OCI-LY3 (cell line): ENCODE data around the gene AKT3.

Experiments
- H2AFZ ChIP-seq: fragments of 200-600, 300-600 bp; shearing (Covaris generic); 2 replicates; pipeline ENCODE4 v1.6.0; 2014; ENCODE audit warnings: antibody characterized with exemption, low read depth, low read length
- H3K27ac ChIP-seq: fragments of 200-600, 300-600 bp; sonication (generic); 2 replicates; pipeline ENCODE4 v1.5.1; 2014; ENCODE audit warnings: mild to moderate bottlenecking, low read length, moderate library complexity, mixed read lengths
- H3K27me3 ChIP-seq: fragments of 200-600, 300-600 bp; sonication (generic); 2 replicates; pipeline ENCODE4 v1.6.1; 2014; ENCODE audit warnings: low read depth, low read length, mixed read lengths
- H3K36me3 ChIP-seq: fragments of 200-600, 300-600 bp; sonication (generic); replicated peaks from 2 replicates; pipeline ENCODE3; 2014; ENCODE audit warnings: low read depth, low read length, mixed read lengths
- H3K4me1 ChIP-seq: fragments of 300-600, 200-600 bp; sonication (generic); 2 replicates; pipeline ENCODE4 v1.6.1; 2014; ENCODE audit warnings: low read length, mixed read lengths
- H3K4me2 ChIP-seq: fragments of 200-600, 300-600 bp; sonication (generic); 2 replicates; pipeline ENCODE4 v1.6.1; 2014; ENCODE audit warnings: low read length, mixed read lengths
- H3K4me3 ChIP-seq: fragments of 300-600, 200-600 bp; sonication (generic); 2 replicates; pipeline ENCODE4 v1.5.1; 2014; ENCODE audit warnings: antibody characterized with exemption, mild to moderate bottlenecking, low read length, moderate library complexity
- H3K79me2 ChIP-seq: fragments of 300-600, 200-600 bp; shearing (Covaris generic); 2 replicates; pipeline ENCODE4 v1.6.1; 2014; ENCODE audit warnings: mild to moderate bottlenecking, low read length, mixed read lengths
- H3K9ac ChIP-seq: fragments of 300-600, 200-600 bp; shearing (Covaris generic); 2 replicates; pipeline ENCODE4 v1.6.0; 2014; ENCODE audit warnings: mild to moderate bottlenecking, low read length, moderate library complexity
- H3K9me3 ChIP-seq: fragments of 200-600, 300-600 bp; shearing (Covaris generic); 2 replicates; pipeline ENCODE4 v1.6.1; 2014; ENCODE audit warnings: low read length, mixed read lengths; ENCODE audit not compliant: insufficient read depth
- H4K20me1 ChIP-seq: fragments of 200-600, 300-600 bp; sonication (generic); 2 replicates; pipeline ENCODE4 v1.6.1; 2016; ENCODE audit warnings: low read length, mixed read lengths; ENCODE audit not compliant: insufficient read depth
- CTCF ChIP-seq: fragments of 200-600, 300-600 bp; sonication (generic); IDR thresholded peaks from 2 replicates; pipeline ENCODE4 v1.5.1; 2014; ENCODE audit warnings: antibody characterized with exemption, low read length, low read depth
- EZH2phosphoT487 ChIP-seq: fragments of 200-600 bp; shearing (Covaris generic); IDR thresholded peaks from 2 replicates; pipeline ENCODE4 v1.6.1; 2018; ENCODE audit warnings: antibody characterized with exemption, mixed run types, low read depth

AKT3 gene

DNA sequence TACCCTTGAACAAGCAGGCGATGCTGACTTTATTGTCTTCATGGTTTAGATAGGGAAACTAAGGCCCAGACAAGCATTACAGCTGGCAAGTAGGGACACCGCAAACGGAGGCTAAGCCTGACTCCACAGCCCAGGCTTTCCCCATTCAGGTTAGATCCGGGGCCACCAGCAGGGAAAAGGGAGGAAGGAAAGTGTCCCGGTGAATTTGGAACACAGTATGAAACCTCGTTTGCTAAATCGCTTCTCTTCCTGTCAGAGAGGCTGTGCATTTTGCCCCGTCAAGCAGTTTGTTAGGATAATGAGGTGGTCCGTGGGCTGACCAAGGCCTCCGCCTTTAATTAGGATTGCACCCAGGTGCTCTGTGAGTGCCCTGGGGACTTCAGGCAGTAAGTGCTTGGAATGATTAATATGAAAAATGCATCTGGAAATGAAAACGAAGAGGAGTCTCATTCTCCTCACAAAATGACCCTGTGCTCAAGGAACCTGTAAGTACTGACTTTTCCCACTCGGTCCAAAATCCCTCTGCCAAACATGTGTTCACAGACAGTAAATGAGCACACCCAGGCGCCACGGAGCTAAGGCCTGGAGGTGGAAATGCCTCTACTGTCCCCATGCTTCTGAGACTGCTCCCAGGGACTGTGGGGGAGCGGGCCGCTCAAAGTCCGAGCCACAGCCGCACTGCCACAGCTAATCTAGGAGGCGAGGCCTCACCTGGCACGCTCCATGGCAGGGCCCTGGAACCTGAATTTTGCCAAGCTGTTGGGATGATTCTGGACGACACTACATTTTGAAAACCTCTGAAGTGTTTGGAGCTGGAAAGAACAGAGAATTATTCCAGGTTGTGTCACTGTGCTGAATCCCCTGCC, 360.1 kb downstream of the AKT3 start:
- no peak for TF ChIP-seq CTCF
- TF ChIP-seq EZH2phosphoT487: no peak
- no peaks in the 10 kb centered on the region for H3K27me3 ChIP-seq
- H3K36me3 ChIP-seq: no peaks in the 10 kb centered on the region
- no peak overlapping the region for H3K27ac ChIP-seq
- no peaks in the 10 kb centered on the region for H4K20me1 ChIP-seq
- no peak overlapping the region for H2AFZ ChIP-seq
- no peaks in the 10 kb centered on the region for H3K79me2 ChIP-seq
- no peak overlapping the region for H3K9ac ChIP-seq
- H3K4me2 ChIP-seq: no peak overlapping the region
- no peaks in the 10 kb centered on the region for H3K4me1 ChIP-seq
- H3K4me3 ChIP-seq: no peak overlapping the region
- H3K9me3 ChIP-seq: no peaks in the 10 kb centered on the region

DNA sequence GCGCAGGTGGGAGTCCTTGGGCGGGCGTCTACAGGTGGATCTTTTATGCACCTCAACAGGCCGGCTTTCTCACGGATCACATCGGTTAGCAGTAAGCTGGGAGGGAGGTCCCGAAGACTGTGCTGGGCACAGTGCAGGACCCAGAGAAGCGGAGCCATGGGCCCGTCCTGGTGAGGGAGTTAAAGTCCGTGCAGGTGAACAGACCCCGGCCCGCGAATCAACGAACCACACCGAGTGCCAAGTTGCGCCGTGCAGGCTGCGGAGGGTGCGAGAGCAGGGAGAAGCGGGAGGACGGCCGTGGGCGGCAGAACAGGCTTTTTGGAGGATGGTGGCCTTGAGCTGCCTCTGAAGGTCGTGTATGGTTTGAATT, 360.9 kb downstream of the AKT3 start:
- no peak overlapping the region for H3K4me2 ChIP-seq
- H3K27ac ChIP-seq: no peak overlapping the region

GRCh38 chr1:243488459-243489157, 361.4 kb downstream of the AKT3 start:
- Histone ChIP-seq H3K4me1 (no peaks in the 10 kb centered on the region), H3K9ac (no peak overlapping the region), H3K27ac (no peak overlapping the region), H3K4me3 (no peak overlapping the region), H2AFZ (no peak overlapping the region), H3K9me3 (no peaks in the 10 kb centered on the region), H3K4me2 (no peak overlapping the region), H3K27me3 (no peaks in the 10 kb centered on the region), H4K20me1 (no peaks in the 10 kb centered on the region), H3K79me2 (no peaks in the 10 kb centered on the region), H3K36me3 (no peaks in the 10 kb centered on the region)
- TF ChIP-seq CTCF (no peak), EZH2phosphoT487 (no peak)

More for the DNA sequence above, 360.9 kb downstream of the AKT3 start:
- no peak overlapping the region for H3K9ac ChIP-seq
- no peak overlapping the region for H2AFZ ChIP-seq
- H3K4me1 ChIP-seq: no peaks in the 10 kb centered on the region
- no peaks in the 10 kb centered on the region for H3K9me3 ChIP-seq
- H3K27me3 ChIP-seq: no peaks in the 10 kb centered on the region
- no peaks in the 10 kb centered on the region for H3K36me3 ChIP-seq
- TF ChIP-seq EZH2phosphoT487: no peak
- TF ChIP-seq CTCF: no peak
- H3K79me2 ChIP-seq: no peaks in the 10 kb centered on the region
- H3K4me3 ChIP-seq: no peak overlapping the region
- no peaks in the 10 kb centered on the region for H4K20me1 ChIP-seq

- Histone ChIP-seq H3K79me2 (no peaks in the 10 kb centered on the region), H3K4me2 (no peak overlapping the region), H3K4me1 (no peaks in the 10 kb centered on the region), H3K9ac (no peak overlapping the region), H4K20me1 (no peaks in the 10 kb centered on the region), H3K9me3 (no peaks in the 10 kb centered on the region), H3K4me3 (no peak overlapping the region), H3K36me3 (no peaks in the 10 kb centered on the region), H2AFZ (no peak overlapping the region), H3K27ac (no peak overlapping the region), H3K27me3 (no peaks in the 10 kb centered on the region)
- TF ChIP-seq CTCF (no peak), EZH2phosphoT487 (no peak)
Measured at GRCh38 chr1:243487649-243488227, 362.3 kb downstream of the AKT3 start.
